ENCODE data around the gene NEURL1.
A peak's percentile ranks its signal among the peaks of the same experiment; 100 is the strongest.
"Not testable (repeated sequence)": the region's sequence is repeated elsewhere in the genome, so short reads cannot be mapped to it uniquely, and the experiment has no call there.

Gene NEURL1

DNA sequence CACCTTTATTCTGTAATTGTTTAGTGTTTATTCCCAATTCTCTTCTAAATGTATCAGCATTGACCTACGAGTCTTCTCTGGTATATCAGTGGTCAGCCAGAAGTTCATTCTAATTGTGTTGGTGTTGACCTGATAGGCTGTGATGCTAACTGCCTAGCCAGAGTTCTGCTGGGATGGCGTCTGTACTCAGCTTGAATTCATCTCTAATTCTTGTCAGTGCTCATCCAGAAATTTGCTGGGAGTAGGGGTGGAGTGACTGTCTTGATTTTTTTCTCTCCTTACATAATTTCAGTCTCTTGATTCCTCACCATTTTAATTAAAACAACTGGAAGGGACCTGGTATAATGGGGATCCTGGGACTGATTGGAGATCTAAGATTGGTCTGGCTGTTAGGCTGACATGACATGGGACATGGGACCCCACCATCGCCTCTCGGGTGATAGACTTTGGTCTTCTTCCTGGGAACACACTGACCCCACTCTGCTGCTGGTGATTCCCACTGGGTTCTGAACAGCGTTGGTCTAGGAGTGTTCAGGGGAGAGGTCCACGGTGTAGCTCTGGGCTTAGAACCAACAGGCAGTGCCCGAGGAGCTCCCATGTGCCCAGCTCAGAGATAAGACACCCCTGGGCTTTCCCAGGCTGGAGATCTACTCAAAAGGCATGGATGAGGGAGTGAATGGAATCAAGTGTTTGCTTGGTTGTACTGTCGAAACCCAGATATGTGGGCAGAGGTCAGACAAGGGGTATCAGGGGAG, 3.8 kb downstream of the NEURL1 start:
- no peak overlapping the region for H3K27ac Mint-ChIP-seq
- H3K4me1 Mint-ChIP-seq (ENCODE audit: low read depth): peaks cover 22% of the 10 kb centered on the region
- H3K9me3 Mint-ChIP-seq: no peaks in the 10 kb centered on the region
- peaks cover 75% of the 10 kb centered on the region for H3K27me3 Mint-ChIP-seq
- DNase-seq: no peak
- H3K4me3 Mint-ChIP-seq: no peak overlapping the region
- H3K36me3 Mint-ChIP-seq (ENCODE audit: low read depth): no peaks in the 10 kb centered on the region

DNA sequence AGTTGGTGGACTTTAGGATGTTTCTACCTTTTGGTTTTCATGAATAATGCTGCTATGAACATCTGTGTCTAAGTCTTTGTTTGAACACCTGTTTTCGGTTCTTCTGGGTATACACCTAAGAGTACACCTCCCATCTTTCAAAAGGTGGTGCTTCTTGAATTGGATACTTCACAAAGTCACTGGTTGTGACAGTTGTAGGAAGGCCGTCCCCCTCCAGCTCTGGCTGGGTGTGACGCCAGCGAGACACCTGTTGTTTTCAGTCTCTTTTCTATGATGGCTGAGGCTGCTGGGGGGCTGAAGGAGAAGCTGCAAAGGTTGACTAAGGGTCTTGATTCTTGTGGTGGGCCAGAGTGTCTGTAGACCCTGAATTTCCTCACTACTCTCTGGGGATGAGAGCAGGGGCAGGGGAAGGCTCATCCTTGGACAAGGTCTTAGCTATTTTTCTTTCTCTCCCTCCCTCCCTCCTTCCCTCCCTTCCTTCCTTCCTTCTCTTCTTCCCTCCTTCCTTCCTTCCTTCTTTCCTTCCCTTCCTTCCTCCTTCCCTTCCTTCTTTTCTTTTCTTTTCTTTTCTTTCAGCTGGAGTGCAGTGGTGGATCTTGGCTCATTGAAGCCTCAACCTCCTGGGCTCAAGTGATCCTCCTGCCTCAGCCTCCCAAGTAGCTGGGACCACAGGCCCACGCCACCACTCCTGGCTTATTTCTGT, 5.6 kb downstream of the NEURL1 start:
- no peak for DNase-seq
- H3K27ac Mint-ChIP-seq: no peak overlapping the region
- H3K27me3 Mint-ChIP-seq: peaks cover 73% of the 10 kb centered on the region
- no peak overlapping the region for H3K4me3 Mint-ChIP-seq
- peaks cover 21% of the 10 kb centered on the region for H3K4me1 Mint-ChIP-seq (ENCODE audit: low read depth)
- H3K36me3 Mint-ChIP-seq (ENCODE audit: low read depth): no peaks in the 10 kb centered on the region
- no peaks in the 10 kb centered on the region for H3K9me3 Mint-ChIP-seq

DNA sequence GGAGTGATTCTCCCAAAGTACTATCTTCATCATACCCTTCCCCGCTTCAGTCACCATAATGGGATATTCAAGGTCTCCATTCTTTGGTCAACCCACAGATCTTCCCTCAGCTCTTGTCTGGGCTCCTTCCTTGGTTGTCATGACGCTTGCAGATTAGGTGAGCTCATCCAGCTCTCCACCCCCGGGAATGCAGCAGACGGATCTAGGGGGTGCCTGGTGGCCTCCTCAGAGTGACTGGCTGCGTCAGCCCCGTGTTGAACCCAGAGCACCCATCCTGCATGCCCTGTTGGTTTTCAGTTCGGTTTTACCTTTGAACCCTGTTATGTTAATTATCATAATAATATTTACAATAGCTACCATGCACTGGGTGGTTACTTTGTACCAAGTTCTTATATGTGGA, 6.4 kb downstream of the NEURL1 start:
- peaks cover 25% of the 10 kb centered on the region for H3K4me1 Mint-ChIP-seq (ENCODE audit: low read depth)
- H3K4me3 Mint-ChIP-seq: no peak overlapping the region
- peaks cover 66% of the 10 kb centered on the region for H3K27me3 Mint-ChIP-seq
- no peak overlapping the region for H3K27ac Mint-ChIP-seq
- DNase-seq: no peak
- no peaks in the 10 kb centered on the region for H3K36me3 Mint-ChIP-seq (ENCODE audit: low read depth)
- no peaks in the 10 kb centered on the region for H3K9me3 Mint-ChIP-seq

DNA sequence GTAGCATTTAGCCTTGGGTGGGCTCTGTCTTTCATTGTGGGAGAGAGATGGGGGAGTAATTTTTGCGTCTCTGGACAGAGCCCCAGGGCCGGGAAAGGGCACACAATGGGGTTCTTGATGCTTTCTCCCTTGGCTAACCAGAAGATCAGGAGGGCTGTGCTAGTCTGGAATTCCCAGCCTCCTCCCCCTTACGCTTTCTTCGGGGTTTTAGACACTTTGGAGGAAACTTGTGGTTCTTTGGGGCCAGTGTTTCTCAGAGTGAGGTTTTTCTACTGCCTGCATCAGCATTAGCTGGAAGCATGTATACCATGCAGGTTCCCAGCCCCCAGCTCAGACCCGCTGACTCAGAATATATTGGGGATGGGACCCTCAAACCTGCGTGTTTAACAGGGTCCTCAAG, 7.0 kb downstream of the NEURL1 start:
- Mint-ChIP-seq H3K4me1 (ENCODE audit: low read depth) (peaks cover 25% of the 10 kb centered on the region), H3K27ac (no peak overlapping the region), H3K27me3 (peaks cover 60% of the 10 kb centered on the region), H3K9me3 (no peaks in the 10 kb centered on the region), H3K36me3 (ENCODE audit: low read depth) (no peaks in the 10 kb centered on the region), H3K4me3 (no peak overlapping the region)
- no peak for DNase-seq

DNA sequence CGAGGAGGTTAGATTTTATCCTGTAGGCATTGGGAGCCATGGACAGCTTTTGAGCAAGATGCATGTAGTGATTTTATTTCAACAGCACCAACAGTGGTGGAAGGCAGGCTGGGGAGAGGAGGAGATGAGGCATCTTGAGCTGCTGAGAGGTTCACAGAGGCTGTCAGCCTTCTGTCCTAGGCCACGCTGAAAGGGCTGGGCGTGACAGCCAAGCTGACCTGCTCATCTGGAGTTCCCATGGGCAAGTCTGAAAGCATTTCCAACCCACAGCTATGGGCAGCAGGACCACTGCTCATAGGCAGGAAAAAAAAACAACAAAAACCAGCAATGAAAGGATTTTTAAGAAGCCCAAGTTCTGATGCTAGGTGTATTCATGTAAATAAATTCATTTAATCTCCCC, 7.7 kb downstream of the NEURL1 start:
- H3K27ac Mint-ChIP-seq: no peak overlapping the region
- H3K4me3 Mint-ChIP-seq: no peak overlapping the region
- peaks cover 25% of the 10 kb centered on the region for H3K4me1 Mint-ChIP-seq (ENCODE audit: low read depth)
- H3K36me3 Mint-ChIP-seq (ENCODE audit: low read depth): no peaks in the 10 kb centered on the region
- DNase-seq: no peak
- H3K9me3 Mint-ChIP-seq: no peaks in the 10 kb centered on the region
- peaks cover 60% of the 10 kb centered on the region for H3K27me3 Mint-ChIP-seq

DNA sequence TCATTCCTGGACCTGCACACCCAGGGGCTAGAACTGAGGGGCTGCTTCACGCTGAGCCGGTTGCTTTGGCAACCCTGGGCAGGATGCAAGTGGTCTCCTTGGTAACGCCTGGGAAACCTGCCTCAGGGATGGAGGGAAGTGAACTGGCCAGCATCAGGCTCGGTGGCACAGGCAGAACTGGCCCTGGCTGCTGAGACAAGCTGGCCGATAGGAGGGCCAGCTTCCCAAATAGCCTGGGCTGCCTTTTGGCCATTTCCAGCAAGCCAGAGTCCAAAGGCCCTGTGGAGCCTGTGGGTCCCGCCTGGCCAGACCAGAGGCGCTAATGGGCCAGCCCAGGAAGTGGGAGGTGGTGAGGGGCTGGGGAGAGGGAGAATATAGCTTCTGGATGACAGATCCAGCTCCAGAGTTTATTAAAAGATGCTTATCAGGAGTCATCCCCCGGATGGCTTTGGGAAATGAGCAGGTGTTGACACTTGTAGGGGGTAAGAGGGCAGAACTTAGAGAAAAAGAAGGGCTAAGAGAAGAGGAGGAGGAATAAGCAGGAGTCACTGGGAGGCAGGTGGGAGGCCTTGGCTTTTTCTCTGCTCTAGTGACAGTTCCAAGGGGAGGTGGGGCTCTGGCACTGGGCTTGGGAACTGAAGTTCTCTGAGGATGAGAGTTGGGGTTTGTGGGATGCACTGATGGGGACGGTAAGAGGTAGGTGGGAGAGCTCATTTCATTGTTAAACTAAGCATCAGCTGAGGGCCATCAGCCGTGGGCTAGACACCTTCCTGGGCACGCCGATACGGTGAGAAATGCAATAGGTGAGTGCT, 9.6 kb downstream of the NEURL1 start:
- H3K36me3 Mint-ChIP-seq (ENCODE audit: low read depth): no peaks in the 10 kb centered on the region
- peaks cover 63% of the 10 kb centered on the region for H3K27me3 Mint-ChIP-seq
- no peak overlapping the region for H3K4me3 Mint-ChIP-seq
- DNase-seq: peak; percentile 24
- peaks cover 25% of the 10 kb centered on the region for H3K4me1 Mint-ChIP-seq (ENCODE audit: low read depth)
- no peaks in the 10 kb centered on the region for H3K9me3 Mint-ChIP-seq
- no peak overlapping the region for H3K27ac Mint-ChIP-seq

DNA sequence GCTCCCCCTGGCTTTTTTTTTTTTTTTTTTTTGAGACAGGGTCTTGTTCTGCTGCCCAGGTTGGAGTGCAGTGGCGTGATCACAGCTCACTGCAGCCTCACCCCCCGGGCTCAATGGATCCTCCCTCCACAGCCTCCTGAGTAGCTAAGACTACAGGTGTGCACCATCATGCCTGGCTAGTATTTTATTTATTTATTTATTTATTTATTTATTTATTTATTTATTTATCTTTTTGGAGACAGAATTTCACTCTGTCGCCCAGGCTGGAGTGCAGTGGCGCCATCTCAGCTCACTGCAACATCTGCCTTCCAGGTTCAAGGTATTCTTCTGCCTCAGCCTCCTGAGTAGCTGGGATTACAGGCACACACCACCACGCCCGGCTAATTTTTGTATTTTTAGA, 10.3 kb downstream of the NEURL1 start:
- Mint-ChIP-seq H3K4me1 (ENCODE audit: low read depth) (peaks cover 25% of the 10 kb centered on the region), H3K27me3 (peaks cover 65% of the 10 kb centered on the region)
- DNase-seq; H3K27ac Mint-ChIP-seq; H3K36me3 Mint-ChIP-seq (ENCODE audit: low read depth); H3K4me3 Mint-ChIP-seq; H3K9me3 Mint-ChIP-seq: not testable (repeated sequence)

DNA sequence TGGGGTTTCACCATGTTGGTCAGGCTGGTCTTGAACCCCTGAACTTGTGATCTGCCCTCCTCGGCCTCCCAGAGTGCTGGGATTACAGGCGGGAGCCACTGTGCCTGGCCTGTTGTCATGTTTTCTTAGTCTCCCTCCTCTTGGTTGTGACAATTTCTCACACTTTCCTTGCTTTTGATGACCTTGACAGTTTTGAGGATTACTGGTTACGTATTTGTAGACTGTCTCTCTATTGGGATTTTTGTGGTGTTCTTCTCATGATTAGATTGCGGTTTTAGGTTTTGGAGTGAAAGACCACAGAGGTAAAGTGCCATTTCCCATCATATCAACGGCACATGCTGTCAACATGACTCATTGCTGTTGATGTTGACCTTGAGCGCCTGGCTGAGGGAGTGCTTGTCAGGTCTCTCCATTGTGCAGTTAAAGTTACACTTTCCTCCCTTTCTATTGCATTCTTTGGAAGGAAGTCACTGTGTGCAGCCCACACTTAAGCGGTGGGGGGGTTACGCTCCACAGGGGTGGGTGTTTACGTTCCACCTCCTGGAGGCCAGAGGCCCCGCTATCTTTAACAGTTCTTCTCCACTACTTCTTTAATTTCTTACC, 10.8 kb downstream of the NEURL1 start:
- peak overlapping the region; percentile 65 for H3K27ac Mint-ChIP-seq
- H3K9me3 Mint-ChIP-seq: no peaks in the 10 kb centered on the region
- peaks cover 25% of the 10 kb centered on the region for H3K4me1 Mint-ChIP-seq (ENCODE audit: low read depth)
- no peak overlapping the region for H3K4me3 Mint-ChIP-seq
- no peaks in the 10 kb centered on the region for H3K36me3 Mint-ChIP-seq (ENCODE audit: low read depth)
- H3K27me3 Mint-ChIP-seq: peaks cover 61% of the 10 kb centered on the region
- DNase-seq: peak; percentile 53

DNA sequence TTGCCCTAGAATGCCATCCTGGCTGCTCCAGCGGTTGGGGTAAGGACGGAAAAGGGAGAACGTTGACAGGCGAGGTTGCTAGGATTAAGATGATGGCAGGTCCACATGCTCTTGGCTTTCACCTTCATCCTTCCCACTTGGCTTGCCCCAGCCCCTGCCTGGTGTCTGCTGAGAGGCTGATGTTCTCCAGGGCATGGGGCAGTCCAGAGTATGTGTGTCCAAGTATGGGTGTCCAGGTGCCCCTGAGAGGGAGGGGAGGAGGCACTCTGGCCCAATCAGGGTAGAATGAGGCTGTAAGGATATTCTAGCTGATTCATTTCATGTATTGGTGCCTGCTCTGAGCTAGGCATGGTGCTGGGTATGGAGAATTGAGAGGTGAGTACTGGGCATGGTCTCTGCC, 12.6 kb downstream of the NEURL1 start:
- H3K27me3 Mint-ChIP-seq: peaks cover 54% of the 10 kb centered on the region
- H3K4me3 Mint-ChIP-seq: no peak overlapping the region
- H3K36me3 Mint-ChIP-seq (ENCODE audit: low read depth): no peaks in the 10 kb centered on the region
- no peaks in the 10 kb centered on the region for H3K9me3 Mint-ChIP-seq
- H3K4me1 Mint-ChIP-seq (ENCODE audit: low read depth): peaks cover 16% of the 10 kb centered on the region
- no peak for DNase-seq
- H3K27ac Mint-ChIP-seq: no peak overlapping the region

DNA sequence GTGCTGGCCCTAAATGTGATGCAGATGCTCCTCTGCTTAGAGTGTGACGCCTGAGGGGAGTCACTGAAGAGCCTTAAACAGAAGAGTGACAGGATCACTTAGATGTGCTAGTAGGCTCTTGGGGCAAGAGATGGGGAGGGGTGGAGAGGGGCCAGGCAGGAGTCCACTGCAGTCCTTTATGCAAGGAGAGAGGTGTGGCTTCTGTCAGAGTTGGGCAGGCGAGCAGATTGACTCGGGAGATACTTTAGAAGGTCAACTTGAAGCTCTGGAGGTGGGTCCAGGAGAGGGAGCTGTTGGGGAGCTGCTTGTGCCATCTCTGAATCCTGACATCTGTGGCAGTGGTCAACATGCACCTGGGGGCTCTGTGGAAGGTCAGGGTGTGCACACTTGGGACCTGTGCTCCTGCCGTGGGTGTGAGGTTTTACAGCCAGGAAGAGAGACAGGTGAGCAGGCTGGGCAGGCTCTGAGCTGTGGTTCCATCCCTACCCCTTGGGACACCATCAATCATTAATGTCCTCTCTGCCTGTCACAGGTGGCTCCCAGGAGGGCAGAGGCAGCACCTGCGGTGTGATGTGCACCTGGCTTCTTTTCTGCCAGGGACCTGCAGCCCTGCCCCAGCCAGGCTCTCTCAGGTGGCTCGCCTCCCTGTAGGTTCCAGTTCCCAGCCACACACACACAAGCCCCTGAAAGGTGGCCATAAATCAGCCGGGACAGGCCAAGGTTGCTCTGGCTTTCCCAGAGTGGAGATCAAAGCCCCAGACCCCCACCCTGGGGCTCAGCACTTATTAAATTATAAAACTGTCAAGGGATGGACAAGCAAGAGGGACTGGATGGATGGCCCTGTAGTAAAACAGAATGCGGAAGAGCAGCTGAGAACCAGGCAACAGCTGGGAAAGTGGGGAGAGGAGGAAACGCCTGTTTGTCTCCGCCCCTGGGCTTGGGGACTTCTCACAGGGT, 14.0 kb downstream of the NEURL1 start:
- no peaks in the 10 kb centered on the region for H3K36me3 Mint-ChIP-seq (ENCODE audit: low read depth)
- DNase-seq: no peak
- no peak overlapping the region for H3K27ac Mint-ChIP-seq
- no peak overlapping the region for H3K4me3 Mint-ChIP-seq
- H3K27me3 Mint-ChIP-seq: peaks cover 43% of the 10 kb centered on the region
- peaks cover 13% of the 10 kb centered on the region for H3K4me1 Mint-ChIP-seq (ENCODE audit: low read depth)
- no peaks in the 10 kb centered on the region for H3K9me3 Mint-ChIP-seq

DNA sequence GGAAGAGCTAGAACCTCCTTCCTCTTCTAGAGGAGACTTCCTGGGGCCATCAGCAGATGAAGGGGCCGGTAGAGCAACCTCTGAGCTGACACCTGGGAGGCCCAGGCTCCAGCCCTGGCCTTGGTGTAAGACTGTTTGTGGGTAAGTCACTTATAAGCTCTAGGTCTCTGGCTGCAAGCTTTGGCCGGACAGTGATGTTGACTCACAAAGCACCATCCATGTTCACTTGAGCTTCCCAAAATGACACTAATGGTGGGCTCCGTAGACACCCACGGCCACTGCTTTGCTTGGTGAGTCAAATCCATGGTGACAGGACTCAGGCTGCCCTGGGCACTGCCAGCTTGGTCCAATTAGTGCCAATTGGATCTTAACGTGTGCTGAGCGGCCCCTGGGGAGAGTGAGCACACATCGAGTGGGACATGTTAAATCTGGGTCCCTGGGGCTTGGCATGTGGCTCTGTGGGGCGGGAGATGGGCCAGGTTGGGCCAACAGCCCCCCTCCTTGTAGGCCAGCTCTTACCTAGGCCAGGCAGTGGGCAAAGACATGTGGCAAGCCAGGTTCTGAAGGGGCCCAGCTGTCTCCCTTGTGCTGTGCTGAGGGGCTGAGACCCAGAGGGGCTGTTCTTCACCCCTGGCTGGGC, 16.7 kb downstream of the NEURL1 start:
- H3K4me3 Mint-ChIP-seq: no peak overlapping the region
- peaks cover under 1% of the 10 kb centered on the region for H3K4me1 Mint-ChIP-seq (ENCODE audit: low read depth)
- no peak overlapping the region for H3K27ac Mint-ChIP-seq
- H3K27me3 Mint-ChIP-seq: peaks cover 34% of the 10 kb centered on the region
- no peak for DNase-seq
- H3K36me3 Mint-ChIP-seq (ENCODE audit: low read depth): no peaks in the 10 kb centered on the region
- H3K9me3 Mint-ChIP-seq: no peaks in the 10 kb centered on the region

DNA sequence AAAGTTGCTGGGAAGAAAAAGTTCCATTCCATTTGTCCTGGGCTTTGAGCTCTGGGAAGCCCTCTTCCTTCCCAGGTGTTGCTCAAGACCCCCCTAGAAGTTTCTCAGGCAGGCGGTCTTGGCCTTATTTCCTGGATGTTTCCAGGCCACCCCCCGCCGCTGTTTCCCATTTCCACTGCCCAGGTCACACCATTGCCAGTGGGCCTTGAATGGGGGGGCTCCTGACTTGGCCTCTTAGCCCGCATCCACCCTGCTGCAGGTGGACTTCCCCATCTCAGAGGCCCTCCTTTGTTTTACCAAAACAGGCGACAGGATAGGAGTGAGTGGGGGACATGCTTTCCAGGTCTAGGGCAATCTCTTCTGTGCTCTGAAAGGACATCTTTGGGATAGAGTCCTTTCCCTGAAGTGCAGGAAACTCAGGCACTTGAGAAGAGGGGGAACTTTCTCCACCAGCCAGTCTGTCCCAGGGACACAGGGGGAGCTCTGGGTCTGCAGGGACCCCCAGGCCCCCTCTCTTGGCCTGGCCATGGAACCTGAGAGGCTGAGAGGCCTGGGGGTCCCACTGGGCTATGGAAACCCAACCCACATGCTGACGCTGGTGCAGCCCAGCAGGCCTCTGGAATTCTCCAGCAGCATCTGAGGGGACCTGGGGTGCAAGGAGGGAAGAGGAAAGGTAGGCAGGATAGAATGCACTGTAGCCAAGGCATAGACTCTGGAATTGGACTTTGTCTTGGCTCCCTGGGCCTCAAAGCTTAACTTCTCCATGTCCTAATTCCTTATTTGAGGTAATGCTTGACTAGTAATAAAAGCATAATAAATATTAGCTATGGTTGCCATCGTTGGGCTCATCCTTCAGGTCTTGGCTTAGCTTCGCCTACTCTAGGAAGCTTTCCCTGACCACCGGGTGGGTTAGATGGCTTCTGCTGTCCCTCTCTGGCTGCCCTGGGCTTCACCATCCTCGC, 17.6 kb downstream of the NEURL1 start:
- Mint-ChIP-seq H3K36me3 (ENCODE audit: low read depth) (no peaks in the 10 kb centered on the region), H3K4me3 (no peak overlapping the region), H3K9me3 (no peaks in the 10 kb centered on the region), H3K27me3 (peaks cover 28% of the 10 kb centered on the region), H3K27ac (no peak overlapping the region), H3K4me1 (ENCODE audit: low read depth) (peaks cover 7% of the 10 kb centered on the region)
- no peak for DNase-seq

Data from activated T-cell treated with anti-CD3 and anti-CD28 coated beads, Interleukin-2, amount 50 U/mL, for 24 hours (primary cell).